ENCODE data around the gene ALG14. TPM values are rescaled to one million over a fixed set of nuclear protein-coding genes. Genes with fewer than 3 reads are reported as not detected.
"Not testable (repeated sequence)": the region's sequence is repeated elsewhere in the genome, so short reads cannot be mapped to it uniquely, and the experiment has no call there.

ALG14 gene
- total and polyA plus RNA-seq, 7 donors: 0.55 to 2.7 (median 1.8) TPM

GRCh38 chr1:94942171-94943128 lies 130.3 kb downstream of the ALG14 start:
- intact Hi-C loops (cut with DNase I): no loop called here
- DNase-seq: no peak
- 20 to 64% methylated on average over 8 of the region's 8 CpGs for WGBS, 2 donors
- Histone ChIP-seq H3K9me3 (no peaks in the 10 kb centered on the region), H3K4me1 (peaks cover 0 to 20% (median 7%) of the 10 kb centered on the region in 4 donors), H3K27ac (peak overlapping the region in 1 of 4 donors; percentile 29), H3K4me3 (no peak overlapping the region), H3K27me3 (no peaks in the 10 kb centered on the region), H3K36me3 (no peaks in the 10 kb centered on the region)
- TF ChIP-seq POLR2AphosphoS5 (IDR thresholded peaks at IDR 0.05) (peak in 2 of 4 donors; percentile 13 to 29), POLR2A (IDR thresholded peaks at IDR 0.05) (no peak)

- peak overlapping the region in 1 of 4 donors; percentile 29 for H3K27ac ChIP-seq
- WGBS, 2 donors: 85 to 98% methylated on average over 1 of the region's 1 CpG
These were observed 131.3 kb downstream of the ALG14 start for GRCh38 chr1:94941480-94941879.

GRCh38 chr1:94940738-94941137 lies 132.0 kb downstream of the ALG14 start:
- WGBS, 2 donors: 93 to 97% methylated on average over 3 of the region's 3 CpGs
- Histone ChIP-seq H3K4me3 (no peak overlapping the region), H3K4me1 (peaks cover 0 to 33% (median 23%) of the 10 kb centered on the region in 4 donors), H3K27ac (no peak overlapping the region), H3K27me3 (no peaks in the 10 kb centered on the region), H3K36me3 (no peaks in the 10 kb centered on the region), H3K9me3 (no peaks in the 10 kb centered on the region)
- no peak for DNase-seq
- intact Hi-C loops (cut with DNase I): no loop called here
- TF ChIP-seq, protein P1, sequence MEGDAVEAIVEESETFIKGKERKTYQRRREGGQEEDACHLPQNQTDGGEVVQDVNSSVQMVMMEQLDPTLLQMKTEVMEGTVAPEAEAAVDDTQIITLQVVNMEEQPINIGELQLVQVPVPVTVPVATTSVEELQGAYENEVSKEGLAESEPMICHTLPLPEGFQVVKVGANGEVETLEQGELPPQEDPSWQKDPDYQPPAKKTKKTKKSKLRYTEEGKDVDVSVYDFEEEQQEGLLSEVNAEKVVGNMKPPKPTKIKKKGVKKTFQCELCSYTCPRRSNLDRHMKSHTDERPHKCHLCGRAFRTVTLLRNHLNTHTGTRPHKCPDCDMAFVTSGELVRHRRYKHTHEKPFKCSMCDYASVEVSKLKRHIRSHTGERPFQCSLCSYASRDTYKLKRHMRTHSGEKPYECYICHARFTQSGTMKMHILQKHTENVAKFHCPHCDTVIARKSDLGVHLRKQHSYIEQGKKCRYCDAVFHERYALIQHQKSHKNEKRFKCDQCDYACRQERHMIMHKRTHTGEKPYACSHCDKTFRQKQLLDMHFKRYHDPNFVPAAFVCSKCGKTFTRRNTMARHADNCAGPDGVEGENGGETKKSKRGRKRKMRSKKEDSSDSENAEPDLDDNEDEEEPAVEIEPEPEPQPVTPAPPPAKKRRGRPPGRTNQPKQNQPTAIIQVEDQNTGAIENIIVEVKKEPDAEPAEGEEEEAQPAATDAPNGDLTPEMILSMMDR (IDR thresholded peaks at IDR 0.05): no peak
- TF ChIP-seq POLR2AphosphoS5 (IDR thresholded peaks at IDR 0.05) (no peak), EP300 (IDR thresholded peaks at IDR 0.05) (no peak), POLR2A (IDR thresholded peaks at IDR 0.05) (no peak)

More at GRCh38 chr1:94941480-94941879, 131.3 kb downstream of the ALG14 start:
- H3K27me3 ChIP-seq; intact Hi-C loops (cut with DNase I); H3K9me3 ChIP-seq; H3K36me3 ChIP-seq; H3K4me3 ChIP-seq; DNase-seq: not testable (repeated sequence)
- H3K4me1 ChIP-seq: peaks cover 0 to 25% (median 17%) of the 10 kb centered on the region in 4 donors

DNA sequence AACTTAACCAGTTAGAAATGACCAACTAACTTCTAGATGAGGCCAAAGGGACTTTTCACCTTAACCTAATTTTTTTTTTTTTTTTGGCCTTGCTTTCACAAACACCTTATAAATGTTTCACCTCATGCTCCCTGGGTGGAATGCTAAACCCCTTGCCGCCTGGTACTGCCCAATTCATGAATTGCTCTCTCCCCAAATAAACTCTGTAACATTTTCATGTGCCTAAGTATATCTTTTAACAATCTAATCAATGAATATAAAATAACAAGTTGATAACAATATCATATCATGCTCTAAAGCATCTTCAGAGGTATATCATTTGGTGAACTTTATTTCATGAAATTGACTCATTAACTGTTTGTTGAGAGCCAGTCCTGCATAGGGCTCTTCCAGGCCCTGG lies 134.9 kb downstream of the ALG14 start:
- peak overlapping the region in 1 of 4 donors; percentile 38 for H3K27ac ChIP-seq
- WGBS, 2 donors: 92 to 96% methylated on average over 1 of the region's 1 CpG

GRCh38 chr1:94936861-94937620 lies 135.7 kb downstream of the ALG14 start:
- Histone ChIP-seq H3K27me3 (no peaks in the 10 kb centered on the region), H3K4me3 (no peak overlapping the region), H3K4me1 (peaks cover 0 to 30% (median 23%) of the 10 kb centered on the region in 4 donors), H3K9me3 (no peaks in the 10 kb centered on the region), H3K36me3 (peaks cover 0 to 9% (median 0%) of the 10 kb centered on the region in 4 donors), H3K27ac (peak overlapping the region in 3 of 4 donors; percentile 55 to 64 (median 55))
- no peak for TF ChIP-seq EP300 (IDR thresholded peaks at IDR 0.05)
- no peak for TF ChIP-seq POLR2AphosphoS5 (IDR thresholded peaks at IDR 0.05)
- TF ChIP-seq POLR2A (IDR thresholded peaks at IDR 0.05): no peak
- TF ChIP-seq, protein P1 (IDR thresholded peaks at IDR 0.05): no peak
- intact Hi-C loops (cut with DNase I): no loop called here
- WGBS, 2 donors: 78 to 79% methylated on average over 5 of the region's 5 CpGs
- no peak for DNase-seq

More for the DNA sequence above, 134.9 kb downstream of the ALG14 start:
- DNase-seq: no peak
- H3K4me1 ChIP-seq: peaks cover 0 to 33% (median 23%) of the 10 kb centered on the region in 4 donors
- H3K4me3 ChIP-seq: no peak overlapping the region
- H3K9me3 ChIP-seq: no peaks in the 10 kb centered on the region
- H3K36me3 ChIP-seq: peaks cover 0 to 3% (median 0%) of the 10 kb centered on the region in 4 donors
- TF ChIP-seq POLR2AphosphoS5 (IDR thresholded peaks at IDR 0.05): no peak
- TF ChIP-seq, protein P1 (IDR thresholded peaks at IDR 0.05): no peak
- no peak for TF ChIP-seq POLR2A (IDR thresholded peaks at IDR 0.05)
- TF ChIP-seq EP300 (IDR thresholded peaks at IDR 0.05): no peak
- no peaks in the 10 kb centered on the region for H3K27me3 ChIP-seq
- intact Hi-C loops (cut with DNase I): no loop called here
